Neural cell (in vitro differentiated cells): ENCODE measurements around the gene G6PC3. TPM values are rescaled to one million over a fixed set of nuclear protein-coding genes. Genes with fewer than 3 reads are reported as not detected.

ENCODE experiments used
- H2AFZ ChIP-seq: fragments of 200-600, 300-800 bp; sonication (generic), shearing (Covaris generic); 2 replicates; pipeline ENCODE4 v1.6.0; 2014; ENCODE audit warnings: low read depth, mild to moderate bottlenecking, antibody characterized with exemption, low read length, moderate library complexity
- H3F3A ChIP-seq: fragments of 200-600 bp; shearing (Covaris generic); 2 replicates; pipeline ENCODE4 v1.6.1; 2016; ENCODE audit warnings: mild to moderate bottlenecking, moderate library complexity, mixed read lengths, antibody characterized with exemption, low read length; ENCODE audit not compliant: insufficient read depth, poor library complexity, severe bottlenecking
- H3K27ac ChIP-seq: fragments of 200-600, 300-800 bp; sonication (generic), shearing (Covaris generic); 2 replicates; pipeline ENCODE4 v1.5.1; 2014; ENCODE audit warnings: mild to moderate bottlenecking, low read length, moderate library complexity
- H3K27me3 ChIP-seq: fragments of 300-800, 200-600 bp; sonication (generic), shearing (Covaris generic); 2 replicates; pipeline ENCODE4 v1.6.0; 2014; ENCODE audit warnings: mild to moderate bottlenecking, low read depth, low read length, moderate library complexity; ENCODE audit not compliant: insufficient read depth
- H3K36me3 ChIP-seq: fragments of 300-800, 200-600 bp; sonication (generic), shearing (Covaris generic); 2 replicates; pipeline ENCODE4 v1.5.1; 2014; ENCODE audit warnings: mild to moderate bottlenecking, antibody characterized with exemption, low read length, moderate library complexity; ENCODE audit not compliant: insufficient read depth
- H3K4me2 ChIP-seq: fragments of 300-800, 200-600 bp; sonication (generic), shearing (Covaris generic); 2 replicates; pipeline ENCODE4 v1.6.0; 2014; ENCODE audit warnings: mild to moderate bottlenecking, low read length
- H3K4me3 ChIP-seq: fragments of 300-800, 200-600 bp; sonication (generic), shearing (Covaris generic); 2 replicates; pipeline ENCODE4 v1.5.1; 2014; ENCODE audit warnings: mild to moderate bottlenecking, low read length, moderate library complexity
- H3K79me2 ChIP-seq: fragments of 200-600 bp; shearing (Covaris generic); replicated peaks from 2 replicates; pipeline ENCODE4 v1.6.0; 2014; ENCODE audit warnings: mild to moderate bottlenecking, low read length, moderate library complexity; ENCODE audit not compliant: insufficient read depth
- H3K9ac ChIP-seq: fragments of 300-800, 200-600 bp; sonication (generic), shearing (Covaris generic); 2 replicates; pipeline ENCODE4 v1.6.1; 2016; ENCODE audit warnings: mild to moderate bottlenecking, low read length, mixed read lengths
- H3K9me2 ChIP-seq: fragments of 200-600 bp; shearing (Covaris generic); 2 replicates; pipeline ENCODE4 v1.6.1; 2016; ENCODE audit warnings: mild to moderate bottlenecking, low read length, mixed read lengths; ENCODE audit not compliant: insufficient read depth
- H3K9me3 ChIP-seq: fragments of 200-600, 300-800 bp; sonication (generic), shearing (Covaris generic); 2 replicates; pipeline ENCODE4 v1.6.1; 2016; ENCODE audit warnings: mild to moderate bottlenecking, mixed run types, low read length, moderate library complexity, mixed read lengths
- H4K20me1 ChIP-seq: fragments of 200-600 bp; shearing (Covaris generic); 2 replicates; pipeline ENCODE4 v1.6.1; 2016; ENCODE audit warnings: mild to moderate bottlenecking, mixed run types; ENCODE audit not compliant: insufficient read depth
- CTCF ChIP-seq: fragments of 450-650 bp; IDR thresholded peaks from 2 replicates; pipeline ENCODE4 v1.5.1; 2014; ENCODE audit warnings: antibody characterized with exemption, mild to moderate bottlenecking, moderate library complexity; ENCODE audit not compliant: poor library complexity, severe bottlenecking
- EP300 ChIP-seq: fragments of 450-650 bp; conservative IDR thresholded peaks from 2 replicates; pipeline ENCODE4 v1.6.1; 2014; ENCODE audit warnings: antibody characterized with exemption, mild to moderate bottlenecking, moderate library complexity; ENCODE audit not compliant: poor library complexity, severe bottlenecking
- EZH2 ChIP-seq: fragments of 200-600, 300-800 bp; shearing (Covaris generic), sonication (generic); IDR thresholded peaks from 2 replicates; pipeline ENCODE4 v1.6.1; 2014; ENCODE audit warnings: antibody characterized with exemption, low read length, borderline replicate concordance, mild to moderate bottlenecking; ENCODE audit not compliant: insufficient read depth, poor library complexity, severe bottlenecking
- MXI1 ChIP-seq: fragments of 450-650 bp; conservative IDR thresholded peaks from 2 replicates; pipeline ENCODE4 v1.6.1; 2014; ENCODE audit warnings: antibody characterized with exemption, mild to moderate bottlenecking; ENCODE audit not compliant: poor library complexity, severe bottlenecking
- POLR2AphosphoS5 ChIP-seq: IDR thresholded peaks from 2 replicates; pipeline ENCODE4 v1.6.1; 2012
- RAD21 ChIP-seq: fragments of 450-650 bp; conservative IDR thresholded peaks from 2 replicates; pipeline ENCODE4 v1.6.1; 2014; ENCODE audit warnings: antibody characterized with exemption, mild to moderate bottlenecking, moderate library complexity
- REST ChIP-seq: IDR thresholded peaks from 2 replicates; pipeline ENCODE4 v1.6.1; 2012; ENCODE audit warnings: borderline replicate concordance
- SMC3 ChIP-seq: fragments of 450-650 bp; conservative IDR thresholded peaks from 2 replicates; pipeline ENCODE4 v1.6.1; 2014; ENCODE audit warnings: antibody characterized with exemption, mild to moderate bottlenecking, moderate library complexity; ENCODE audit not compliant: poor library complexity
- TAF1 ChIP-seq: IDR thresholded peaks from 2 replicates; pipeline ENCODE4 v1.6.1; 2012; ENCODE audit warnings: low read depth
- polyA plus RNA-seq: library from polyadenylated mRNA; depleted of rRNA; stranded (reverse); fragments of >200 nt; gene quantifications from 2 replicates; pipeline ENCODE4 v1.2.3, GENCODE V29; 2014

Gene G6PC3
- polyA plus RNA-seq, 1 donor from 2014 or later = 10.8 TPM

GRCh38 chr17:44123356-44124117 is 53.0 kb downstream of the G6PC3 start, which contains the start of gene HDAC5:
TSS of gene HDAC5 (minus strand) at chr17:44123641. CDS start at chr17:44117515, 6,126 bp downstream.
- no peaks in the 10 kb centered on the region for H3K36me3 ChIP-seq
- peaks cover 45% of the 10 kb centered on the region for H3K79me2 ChIP-seq
- H3K9me3 ChIP-seq = no peaks in the 10 kb centered on the region
- TF ChIP-seq EP300 = no peak
- peak; percentile 81 for TF ChIP-seq CTCF
- TF ChIP-seq SMC3 = peak; percentile 74
- TF ChIP-seq EZH2 = no peak
- peak; percentile 16 for TF ChIP-seq REST
- peak; percentile 64 for TF ChIP-seq RAD21
- TF ChIP-seq TAF1 = peak; percentile 9
- TF ChIP-seq POLR2AphosphoS5 = peak; percentile 92
- TF ChIP-seq MXI1 = peak; percentile 66
- peak within 1 kb of the TSS; percentile 90 for H3K27ac ChIP-seq
- peak within 1 kb of the TSS; percentile 48 for H2AFZ ChIP-seq
- H3K4me2 ChIP-seq = peak within 1 kb of the TSS; percentile 90
- H3K27me3 ChIP-seq = no peaks in the 10 kb centered on the region
- H3F3A ChIP-seq = no peaks in the 10 kb centered on the region
- H3K9ac ChIP-seq = peak within 1 kb of the TSS; percentile 97
- no peaks in the 10 kb centered on the region for H3K9me2 ChIP-seq
- no peaks in the 10 kb centered on the region for H4K20me1 ChIP-seq
- peak within 1 kb of the TSS; percentile 99 for H3K4me3 ChIP-seq

- TF ChIP-seq RAD21 (peak; percentile 9), MXI1 (peak; percentile 24), CTCF (no peak), SMC3 (peak; percentile 27), REST (no peak)
- peak overlapping the region; percentile 97 for H3K9ac ChIP-seq
- peak overlapping the region; percentile 99 for H3K4me3 ChIP-seq
- H3K27me3 ChIP-seq = no peaks in the 10 kb centered on the region
- peaks cover 40% of the 10 kb centered on the region for H3K79me2 ChIP-seq
- no peaks in the 10 kb centered on the region for H3K9me3 ChIP-seq
- no peaks in the 10 kb centered on the region for H4K20me1 ChIP-seq
- H3K4me2 ChIP-seq = peak overlapping the region; percentile 43
- H2AFZ ChIP-seq = peak overlapping the region; percentile 48
- H3K36me3 ChIP-seq = no peaks in the 10 kb centered on the region
- peak overlapping the region; percentile 82 for H3K27ac ChIP-seq
- no peaks in the 10 kb centered on the region for H3K9me2 ChIP-seq
- no peaks in the 10 kb centered on the region for H3F3A ChIP-seq
Measured at GRCh38 chr17:44124118-44124438, 53.5 kb downstream of the G6PC3 start.
